ENCODE data around the gene TPMT. TPM values are rescaled to one million over a fixed set of nuclear protein-coding genes. Genes with fewer than 3 reads are reported as not detected.
"Not testable (repeated sequence)": the region's sequence is repeated elsewhere in the genome, so short reads cannot be mapped to it uniquely, and the experiment has no call there.

Gene TPMT
- total RNA-seq, 5 donors from 2014 or later (not counting 1 experiment from before 2014, with no cell fraction given) = 4.2 to 6.5 (median 5.5) TPM

DNA sequence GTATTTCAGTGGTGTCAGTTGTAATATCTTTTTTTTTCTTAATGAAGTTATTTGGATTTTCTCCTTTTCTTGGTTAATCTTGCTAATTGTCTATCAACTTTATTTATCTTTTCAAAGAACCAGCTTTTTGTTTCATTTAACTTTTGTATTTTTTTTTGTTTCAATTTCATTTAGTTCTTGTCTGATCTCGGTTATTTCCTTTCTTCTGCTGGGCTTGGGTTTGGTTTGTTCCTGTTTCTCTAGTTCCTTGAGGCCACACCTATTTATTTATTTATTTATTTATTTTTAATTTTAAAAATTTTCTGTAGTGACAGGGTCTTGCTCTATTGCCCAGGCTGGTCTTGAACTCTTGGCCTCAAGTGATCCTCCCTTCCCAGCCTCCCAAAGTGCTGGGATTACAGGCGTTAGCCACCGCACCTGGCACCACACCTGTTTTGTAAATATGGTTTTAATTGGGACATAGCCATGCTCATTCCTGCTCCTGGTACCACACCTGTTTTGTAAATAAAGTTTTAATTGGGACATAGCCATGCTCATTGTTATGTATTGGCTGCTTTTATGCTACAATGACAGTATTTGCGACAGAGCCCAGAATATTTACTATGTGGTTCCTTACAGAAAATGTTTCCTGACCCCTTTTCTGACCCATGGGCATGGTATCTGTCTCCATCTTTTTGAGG, 22.5 kb upstream of the TPMT start:
- no peaks in the 10 kb centered on the region for H3K27me3 ChIP-seq (replicated peaks in 1 of 2; ENCODE audit: control insufficient read depth in 2 of 2, extremely low read depth in 1 of 2, insufficient read depth in 2 of 2, low read length in 1 of 2)
- ATAC-seq (replicated peaks in 1 of 4) = no peak
- peaks cover 16 to 20% (median 16%) of the 10 kb centered on the region in 3 donors for H3K4me1 Mint-ChIP-seq
- no peaks in the 10 kb centered on the region for H3K9me3 ChIP-seq
- H3K36me3 ChIP-seq (ENCODE audit: control insufficient read depth in 2 of 2, extremely low read depth in 1 of 2, insufficient read depth in 1 of 2, low read length in 1 of 2) = peaks cover 0 to 7% of the 10 kb centered on the region in 2 donors
- H3K36me3 Mint-ChIP-seq = peaks cover 72% of the 10 kb centered on the region
- H3K9me3 Mint-ChIP-seq = no peaks in the 10 kb centered on the region
- no peaks in the 10 kb centered on the region for H3K27me3 Mint-ChIP-seq
- H3K27ac Mint-ChIP-seq = no peak overlapping the region
- no peak overlapping the region for H3K4me3 ChIP-seq (ENCODE audit: control insufficient read depth in 1 of 2, extremely low read depth in 1 of 2, low read length in 1 of 2)
- no peak for DNase-seq
- no peak overlapping the region for H3K27ac ChIP-seq (ENCODE audit: low read length)
- no peaks in the 10 kb centered on the region for H3K4me1 ChIP-seq (ENCODE audit: control insufficient read depth in 1 of 2, extremely low read depth in 1 of 2, insufficient read depth in 2 of 2, low read length in 2 of 2)
- no peak overlapping the region for H3K4me3 Mint-ChIP-seq
- WGBS (ENCODE audit: insufficient coverage) = no CpG with 5 or more reads among the region's 4 CpGs
- ChIA-PET POLR2A (no interaction called here), CTCF (interaction anchor here in 1 of 2 donors (0.6 kb wide), 1 partner anchor 13 kb away, joined by 5 read pairs; no protein-coding TSS in a partner anchor)

DNA sequence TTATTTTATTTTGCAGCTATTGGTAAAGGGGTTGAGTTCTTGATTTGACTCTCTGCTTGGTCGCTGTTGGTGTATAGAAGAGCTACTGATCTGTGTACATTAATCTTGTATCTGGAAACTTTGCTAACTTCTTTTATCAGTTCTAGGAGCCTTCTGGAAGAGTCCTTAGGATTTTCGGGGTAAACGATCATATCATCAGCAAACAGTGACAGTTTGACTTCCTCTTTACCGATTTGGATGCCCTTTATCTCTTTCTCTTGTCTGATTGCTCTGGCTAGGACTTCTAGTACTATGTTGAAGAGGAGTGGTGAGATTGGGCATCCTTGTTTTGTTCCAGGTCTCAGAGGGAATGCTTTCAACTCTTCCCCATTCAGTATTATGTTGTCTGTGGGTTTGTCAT, 21.3 kb upstream of the TPMT start:
- peaks cover 16 to 20% (median 16%) of the 10 kb centered on the region in 3 donors for H3K4me1 Mint-ChIP-seq
- H3K4me1 ChIP-seq (ENCODE audit: control insufficient read depth in 1 of 2, extremely low read depth in 1 of 2, insufficient read depth in 2 of 2, low read length in 2 of 2); POLR2A ChIA-PET; DNase-seq; H3K27ac ChIP-seq (ENCODE audit: low read length); CTCF ChIA-PET; H3K9me3 Mint-ChIP-seq; H3K4me3 Mint-ChIP-seq; ATAC-seq (replicated peaks in 1 of 4); H3K9me3 ChIP-seq; H3K27ac Mint-ChIP-seq; H3K27me3 ChIP-seq (replicated peaks in 1 of 2; ENCODE audit: control insufficient read depth in 2 of 2, extremely low read depth in 1 of 2, insufficient read depth in 2 of 2, low read length in 1 of 2); H3K27me3 Mint-ChIP-seq; H3K4me3 ChIP-seq (ENCODE audit: control insufficient read depth in 1 of 2, extremely low read depth in 1 of 2, low read length in 1 of 2): not testable (repeated sequence)
- peaks cover 0 to 11% of the 10 kb centered on the region in 2 donors for H3K36me3 ChIP-seq (ENCODE audit: control insufficient read depth in 2 of 2, extremely low read depth in 1 of 2, insufficient read depth in 1 of 2, low read length in 1 of 2)
- no CpG with 5 or more reads among the region's 4 CpGs for WGBS (ENCODE audit: insufficient coverage)
- peaks cover 70% of the 10 kb centered on the region for H3K36me3 Mint-ChIP-seq

DNA sequence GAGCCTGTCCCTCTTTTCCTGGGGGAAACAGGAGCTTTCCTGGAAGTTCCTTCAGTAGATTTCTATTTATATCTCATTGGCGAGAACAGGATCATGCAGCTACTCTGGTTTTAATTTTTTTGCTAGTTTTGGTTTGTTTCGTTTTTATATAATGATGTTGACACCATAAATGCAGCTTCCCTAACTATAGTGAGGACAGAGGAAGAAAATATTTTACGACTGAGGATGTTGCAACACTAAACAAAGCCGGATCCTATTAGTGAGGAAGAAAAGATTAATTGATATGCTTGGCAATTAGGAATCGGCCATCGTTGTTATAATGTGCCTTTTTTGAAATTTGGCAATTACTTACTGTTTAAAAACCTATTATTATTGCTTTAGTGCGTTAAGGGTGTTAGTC, 17.0 kb upstream of the TPMT start:
- CTCF ChIA-PET = interaction anchor here in 1 of 2 donors (0.6 to 0.7 kb wide), 2 partner anchors 11 to 33 kb away, joined by 3 to 7 read pairs; no protein-coding TSS in a partner anchor
- no peaks in the 10 kb centered on the region for H3K27me3 Mint-ChIP-seq
- Histone ChIP-seq H3K4me3 (ENCODE audit: control insufficient read depth in 1 of 2, extremely low read depth in 1 of 2, low read length in 1 of 2) (no peak overlapping the region), H3K36me3 (ENCODE audit: control insufficient read depth in 2 of 2, extremely low read depth in 1 of 2, insufficient read depth in 1 of 2, low read length in 1 of 2) (peaks cover 17 to 26% of the 10 kb centered on the region in 2 donors), H3K9me3 (peaks cover 4% of the 10 kb centered on the region), H3K27me3 (replicated peaks in 1 of 2; ENCODE audit: control insufficient read depth in 2 of 2, extremely low read depth in 1 of 2, insufficient read depth in 2 of 2, low read length in 1 of 2) (no peaks in the 10 kb centered on the region), H3K4me1 (ENCODE audit: control insufficient read depth in 1 of 2, extremely low read depth in 1 of 2, insufficient read depth in 2 of 2, low read length in 2 of 2) (no peaks in the 10 kb centered on the region), H3K27ac (ENCODE audit: low read length) (no peak overlapping the region)
- H3K4me1 Mint-ChIP-seq = peaks cover 8 to 12% (median 11%) of the 10 kb centered on the region in 3 donors
- POLR2A ChIA-PET = no interaction called here
- WGBS (ENCODE audit: insufficient coverage) = 92% methylated on average over 2 of the region's 7 CpGs
- no peak overlapping the region for H3K4me3 Mint-ChIP-seq
- no peak for ATAC-seq (replicated peaks in 1 of 4)
- H3K9me3 Mint-ChIP-seq = peaks cover 3 to 7% (median 7%) of the 10 kb centered on the region in 3 donors
- DNase-seq = no peak
- no peak overlapping the region for H3K27ac Mint-ChIP-seq
- H3K36me3 Mint-ChIP-seq = peaks cover 69% of the 10 kb centered on the region

DNA sequence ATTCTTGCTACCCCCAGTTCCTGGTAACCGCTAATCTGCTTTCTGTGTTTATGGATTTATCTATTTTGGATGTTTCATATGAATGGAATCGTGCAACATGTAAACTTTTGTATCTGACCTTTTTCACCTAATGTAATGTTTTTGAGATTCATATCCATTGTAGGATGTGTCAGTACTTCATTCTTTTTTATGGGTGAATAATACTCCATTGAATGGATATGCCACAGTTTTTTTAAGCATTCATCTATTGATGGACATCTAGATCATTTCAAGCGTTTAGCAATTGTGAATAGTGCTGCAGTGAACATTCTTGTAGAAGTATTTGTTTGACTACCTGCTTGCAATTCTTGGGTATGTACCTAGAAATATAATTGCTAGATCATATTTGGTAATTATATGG, 13.4 kb upstream of the TPMT start:
- POLR2A ChIA-PET = no interaction called here
- CTCF ChIA-PET = no interaction called here
- Mint-ChIP-seq H3K4me1 (no peaks in the 10 kb centered on the region), H3K27ac (no peak overlapping the region), H3K9me3 (peaks cover 3 to 7% (median 7%) of the 10 kb centered on the region in 3 donors), H3K4me3 (no peak overlapping the region), H3K36me3 (peaks cover 46% of the 10 kb centered on the region), H3K27me3 (no peaks in the 10 kb centered on the region)
- DNase-seq (no peak), ATAC-seq (replicated peaks in 1 of 4) (no peak)
- Histone ChIP-seq H3K4me3 (ENCODE audit: control insufficient read depth in 1 of 2, extremely low read depth in 1 of 2, low read length in 1 of 2) (no peak overlapping the region), H3K27me3 (replicated peaks in 1 of 2; ENCODE audit: control insufficient read depth in 2 of 2, extremely low read depth in 1 of 2, insufficient read depth in 2 of 2, low read length in 1 of 2) (no peaks in the 10 kb centered on the region), H3K36me3 (ENCODE audit: control insufficient read depth in 2 of 2, extremely low read depth in 1 of 2, insufficient read depth in 1 of 2, low read length in 1 of 2) (peaks cover 21 to 30% of the 10 kb centered on the region in 2 donors), H3K27ac (ENCODE audit: low read length) (no peak overlapping the region), H3K4me1 (ENCODE audit: control insufficient read depth in 1 of 2, extremely low read depth in 1 of 2, insufficient read depth in 2 of 2, low read length in 2 of 2) (no peaks in the 10 kb centered on the region), H3K9me3 (peaks cover 4% of the 10 kb centered on the region)
- no CpG with 5 or more reads among the region's 3 CpGs for WGBS (ENCODE audit: insufficient coverage)

DNA sequence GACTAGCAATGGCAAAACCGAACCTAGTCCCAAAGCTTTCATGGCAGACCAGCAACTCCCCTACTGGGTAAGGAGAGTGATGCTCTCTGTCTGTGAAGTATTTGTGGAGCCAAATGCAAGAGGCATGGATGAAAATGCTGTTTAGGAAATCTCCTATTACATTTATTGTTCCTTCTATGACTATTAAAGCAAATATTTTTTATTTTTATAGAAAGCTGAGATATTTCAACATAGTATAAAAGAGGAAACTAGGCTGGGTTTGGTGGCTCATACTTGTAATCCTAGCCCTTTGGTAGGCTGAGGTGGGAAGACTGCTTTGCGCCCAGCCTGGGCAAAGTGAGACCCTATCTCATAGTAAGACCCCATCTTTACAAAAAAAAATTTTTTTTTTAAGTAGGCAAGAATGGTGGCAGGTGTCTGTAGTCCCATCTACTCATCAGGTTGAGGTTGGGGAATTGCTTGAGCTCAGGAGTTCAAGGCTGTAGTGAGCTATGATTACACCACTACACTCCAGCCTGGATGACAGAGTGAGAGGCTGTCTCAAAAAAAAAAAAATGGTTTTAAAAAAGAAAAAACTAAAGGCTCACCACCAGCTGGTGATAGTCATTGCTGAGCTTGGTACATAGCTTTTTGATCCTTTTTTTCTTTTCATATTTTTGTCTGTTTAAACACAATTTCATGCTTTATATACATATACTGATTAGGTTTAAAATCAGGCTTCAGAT, 11.6 kb upstream of the TPMT start:
- Histone ChIP-seq H3K27ac (ENCODE audit: low read length) (no peak overlapping the region), H3K36me3 (ENCODE audit: control insufficient read depth in 2 of 2, extremely low read depth in 1 of 2, insufficient read depth in 1 of 2, low read length in 1 of 2) (peaks cover 21 to 41% of the 10 kb centered on the region in 2 donors), H3K4me1 (ENCODE audit: control insufficient read depth in 1 of 2, extremely low read depth in 1 of 2, insufficient read depth in 2 of 2, low read length in 2 of 2) (no peaks in the 10 kb centered on the region), H3K9me3 (peaks cover 4% of the 10 kb centered on the region), H3K27me3 (replicated peaks in 1 of 2; ENCODE audit: control insufficient read depth in 2 of 2, extremely low read depth in 1 of 2, insufficient read depth in 2 of 2, low read length in 1 of 2) (no peaks in the 10 kb centered on the region), H3K4me3 (ENCODE audit: control insufficient read depth in 1 of 2, extremely low read depth in 1 of 2, low read length in 1 of 2) (no peak overlapping the region)
- ChIA-PET CTCF (interaction anchor here in 1 of 2 donors (1.0 kb wide), 1 partner anchor 363 kb away, joined by 4 read pairs; no protein-coding TSS in a partner anchor), POLR2A (interaction anchor here in 1 of 2 donors (0.7 kb wide), 1 partner anchor 859 kb away, joined by 3 read pairs; no protein-coding TSS in a partner anchor)
- ATAC-seq (replicated peaks in 1 of 4) (no peak), DNase-seq (no peak)
- Mint-ChIP-seq H3K27me3 (no peaks in the 10 kb centered on the region), H3K36me3 (peaks cover 54% of the 10 kb centered on the region), H3K27ac (no peak overlapping the region), H3K4me1 (no peaks in the 10 kb centered on the region), H3K4me3 (no peak overlapping the region), H3K9me3 (peaks cover 3 to 7% (median 7%) of the 10 kb centered on the region in 3 donors)
- no CpG with 5 or more reads among the region's 2 CpGs for WGBS (ENCODE audit: insufficient coverage)

DNA sequence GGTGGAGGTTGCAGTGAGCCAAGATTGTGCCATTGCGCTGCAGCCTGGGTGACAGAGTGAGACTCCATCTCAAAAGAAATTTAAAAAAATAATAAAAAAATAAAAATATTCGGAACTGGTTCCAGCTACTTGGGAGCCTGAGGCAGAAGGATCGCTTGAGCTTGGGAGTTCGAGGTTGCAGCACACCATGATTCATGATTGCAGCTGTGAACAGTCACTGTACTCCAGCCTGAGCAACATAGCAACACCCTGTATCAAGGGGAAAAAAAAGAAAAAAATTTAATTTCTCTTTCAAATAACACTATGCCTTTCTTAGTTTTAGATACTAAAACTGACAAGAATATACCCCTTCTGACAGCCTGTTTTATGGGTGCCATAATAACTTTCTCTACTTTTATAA, 10.9 kb upstream of the TPMT start:
- peaks cover 54% of the 10 kb centered on the region for H3K36me3 Mint-ChIP-seq
- peaks cover 3 to 7% (median 7%) of the 10 kb centered on the region in 3 donors for H3K9me3 Mint-ChIP-seq
- no peak overlapping the region for H3K27ac Mint-ChIP-seq
- H3K4me1 ChIP-seq (ENCODE audit: control insufficient read depth in 1 of 2, extremely low read depth in 1 of 2, insufficient read depth in 2 of 2, low read length in 2 of 2) = no peaks in the 10 kb centered on the region
- H3K9me3 ChIP-seq = peaks cover 4% of the 10 kb centered on the region
- ChIA-PET CTCF (interaction anchor here in 1 of 2 donors (1.0 kb wide), 1 partner anchor 362 kb away, joined by 4 read pairs; no protein-coding TSS in a partner anchor), POLR2A (interaction anchor here in 1 of 2 donors (0.7 kb wide), 1 partner anchor 859 kb away, joined by 3 read pairs; no protein-coding TSS in a partner anchor)
- H3K27ac ChIP-seq (ENCODE audit: low read length) = no peak overlapping the region
- H3K36me3 ChIP-seq (ENCODE audit: control insufficient read depth in 2 of 2, extremely low read depth in 1 of 2, insufficient read depth in 1 of 2, low read length in 1 of 2) = peaks cover 21 to 44% of the 10 kb centered on the region in 2 donors
- no peak overlapping the region for H3K4me3 Mint-ChIP-seq
- no peak overlapping the region for H3K4me3 ChIP-seq (ENCODE audit: control insufficient read depth in 1 of 2, extremely low read depth in 1 of 2, low read length in 1 of 2)
- H3K27me3 ChIP-seq (replicated peaks in 1 of 2; ENCODE audit: control insufficient read depth in 2 of 2, extremely low read depth in 1 of 2, insufficient read depth in 2 of 2, low read length in 1 of 2) = no peaks in the 10 kb centered on the region
- H3K4me1 Mint-ChIP-seq = no peaks in the 10 kb centered on the region
- ATAC-seq (replicated peaks in 1 of 4) = no peak
- no CpG with 5 or more reads among the region's 4 CpGs for WGBS (ENCODE audit: insufficient coverage)
- DNase-seq = no peak
- H3K27me3 Mint-ChIP-seq = no peaks in the 10 kb centered on the region
